Stimulated activated naive CD8-positive, alpha-beta T cell treated with anti-CD3 and anti-CD28 coated beads, Interleukin-15, amount 100 ng/mL, for 72 hours (primary cell): Measurements from ENCODE around the gene IGF2R.
"Not testable (repeated sequence)": the region's sequence is repeated elsewhere in the genome, so short reads cannot be mapped to it uniquely, and the experiment has no call there.

Source experiments
- ATAC-seq: fragments of 150-1000 bp; cut with Tn5 transposase; 2 replicates; pipeline ENCODE4 v1.10.0; 2021; ENCODE audit warnings: mild to moderate bottlenecking, moderate library complexity
- DNase-seq, 2 donors: peaks; one replicate each; pipeline ENCODE4 v3.0.0; 2021 to 2022
- H3K27ac Mint-ChIP-seq, 2 donors: one replicate each; pipeline ENCODE4 v1.8.0; 2022; ENCODE audit warnings: mild to moderate bottlenecking in 2 of 2, mixed read lengths in 2 of 2, moderate library complexity in 2 of 2
- H3K27me3 Mint-ChIP-seq: one replicate; pipeline ENCODE4 v1.8.0; 2022; ENCODE audit warnings: mixed read lengths
- H3K4me1 Mint-ChIP-seq: one replicate; pipeline ENCODE4 v1.8.0; 2022; ENCODE audit warnings: mild to moderate bottlenecking, mixed read lengths
- H3K4me3 Mint-ChIP-seq, 2 donors: one replicate each; pipeline ENCODE4 v1.8.0; 2022; ENCODE audit warnings: mild to moderate bottlenecking in 2 of 2, mixed read lengths in 2 of 2, moderate library complexity in 1 of 2
- H3K9me3 Mint-ChIP-seq, 2 donors: one replicate each; pipeline ENCODE4 v1.8.0; 2022; ENCODE audit warnings: mixed read lengths in 2 of 2

The IGF2R gene

DNA sequence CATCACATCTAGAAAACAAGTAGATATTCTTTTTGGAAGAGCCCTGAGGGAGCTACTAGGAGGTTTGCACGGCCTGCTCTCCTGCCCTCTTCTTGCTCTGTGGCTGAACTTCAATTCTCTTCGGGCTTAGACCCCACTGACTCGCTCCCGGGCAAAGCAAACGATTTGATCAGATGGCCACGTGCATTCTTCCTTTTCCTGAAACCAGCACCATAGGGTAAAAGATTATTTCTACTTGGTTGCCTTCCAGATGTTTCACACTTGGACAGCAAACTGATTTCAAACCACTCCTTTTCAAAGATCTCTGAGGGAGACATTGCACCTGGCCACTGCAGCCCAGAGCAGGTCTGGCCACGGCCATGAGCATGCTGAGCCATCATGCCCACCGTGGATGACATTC is 152.7 kb downstream of the IGF2R start, which contains the start of gene SLC22A1:
TSS of gene SLC22A1 (plus strand) at position 258 of the 400 bp plus-strand sequence. CDS start at position 379, 121 bp downstream.
- Mint-ChIP-seq H3K27ac (peak within 1 kb of the TSS in 1 of 2 donors; percentile 63), H3K27me3 (no peaks in the 10 kb centered on the region), H3K4me1 (peaks cover 5% of the 10 kb centered on the region), H3K9me3 (peaks cover 0 to 7% of the 10 kb centered on the region in 2 donors), H3K4me3 (no peak within 1 kb of the TSS)
- no peak for ATAC-seq
- DNase-seq, result no peak

DNA sequence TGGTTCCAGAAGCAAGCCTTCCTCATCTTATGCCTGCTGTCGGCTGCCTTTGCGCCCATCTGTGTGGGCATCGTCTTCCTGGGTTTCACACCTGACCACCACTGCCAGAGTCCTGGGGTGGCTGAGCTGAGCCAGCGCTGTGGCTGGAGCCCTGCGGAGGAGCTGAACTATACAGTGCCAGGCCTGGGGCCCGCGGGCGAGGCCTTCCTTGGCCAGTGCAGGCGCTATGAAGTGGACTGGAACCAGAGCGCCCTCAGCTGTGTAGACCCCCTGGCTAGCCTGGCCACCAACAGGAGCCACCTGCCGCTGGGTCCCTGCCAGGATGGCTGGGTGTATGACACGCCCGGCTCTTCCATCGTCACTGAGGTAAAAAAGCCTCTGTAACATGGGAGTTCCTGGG is 153.1 kb downstream of the IGF2R start:
- H3K4me1 Mint-ChIP-seq, result peaks cover 5% of the 10 kb centered on the region
- H3K9me3 Mint-ChIP-seq, result peaks cover 0 to 7% of the 10 kb centered on the region in 2 donors
- H3K27ac Mint-ChIP-seq, result peak overlapping the region in 1 of 2 donors; percentile 63
- H3K27me3 Mint-ChIP-seq, result no peaks in the 10 kb centered on the region
- DNase-seq (no peak), ATAC-seq (no peak)
- H3K4me3 Mint-ChIP-seq, result no peak overlapping the region

DNA sequence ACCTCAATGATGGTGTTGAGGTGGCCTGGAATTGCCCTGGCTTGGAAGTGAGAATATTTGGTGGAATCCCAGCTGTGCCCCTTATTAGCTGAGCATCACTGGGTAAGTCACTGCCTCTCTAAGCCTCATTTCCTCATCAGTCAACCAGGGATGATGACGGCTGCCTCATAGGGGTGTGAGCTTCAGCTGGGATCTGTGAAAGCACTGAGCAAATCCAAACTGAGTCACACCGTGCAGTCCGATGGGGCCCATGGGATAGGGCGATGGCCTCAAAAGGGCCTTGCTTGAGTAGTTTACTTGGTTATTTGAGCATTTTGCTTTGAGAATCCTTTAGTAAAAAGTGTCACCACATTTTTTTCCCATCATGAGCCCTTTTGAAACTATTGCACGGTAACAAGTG is 153.9 kb downstream of the IGF2R start:
- DNase-seq (no peak), ATAC-seq (no peak)
- Mint-ChIP-seq H3K4me3 (no peak overlapping the region), H3K27ac (no peak overlapping the region), H3K27me3 (no peaks in the 10 kb centered on the region), H3K9me3 (peaks cover 0 to 3% of the 10 kb centered on the region in 2 donors), H3K4me1 (peaks cover 5% of the 10 kb centered on the region)

DNA sequence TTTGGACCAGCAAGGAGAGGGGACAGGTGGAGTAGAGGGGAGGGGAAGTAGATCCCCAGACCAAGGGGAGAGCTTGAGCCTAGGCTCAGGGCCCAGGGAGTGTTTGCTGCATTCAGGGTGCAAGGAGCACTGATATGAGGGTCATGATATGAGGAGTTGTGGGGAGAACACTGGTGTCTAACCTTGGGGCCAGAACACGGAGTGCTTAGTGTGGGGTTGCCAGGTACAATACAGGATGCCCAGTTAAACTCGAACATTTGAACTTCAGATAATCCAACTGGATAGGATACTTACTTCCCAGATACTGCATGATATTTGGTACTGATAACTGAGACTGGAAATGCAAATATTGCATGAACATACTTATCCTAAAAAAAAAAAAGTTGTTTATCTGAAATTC is 155.1 kb downstream of the IGF2R start:
- no peak overlapping the region for H3K4me3 Mint-ChIP-seq
- ATAC-seq (peak; percentile 9), DNase-seq (no peak)
- H3K9me3 Mint-ChIP-seq, result no peaks in the 10 kb centered on the region
- H3K4me1 Mint-ChIP-seq, result peaks cover 5% of the 10 kb centered on the region
- no peaks in the 10 kb centered on the region for H3K27me3 Mint-ChIP-seq
- H3K27ac Mint-ChIP-seq, result peak overlapping the region in 1 of 2 donors; percentile 2

DNA sequence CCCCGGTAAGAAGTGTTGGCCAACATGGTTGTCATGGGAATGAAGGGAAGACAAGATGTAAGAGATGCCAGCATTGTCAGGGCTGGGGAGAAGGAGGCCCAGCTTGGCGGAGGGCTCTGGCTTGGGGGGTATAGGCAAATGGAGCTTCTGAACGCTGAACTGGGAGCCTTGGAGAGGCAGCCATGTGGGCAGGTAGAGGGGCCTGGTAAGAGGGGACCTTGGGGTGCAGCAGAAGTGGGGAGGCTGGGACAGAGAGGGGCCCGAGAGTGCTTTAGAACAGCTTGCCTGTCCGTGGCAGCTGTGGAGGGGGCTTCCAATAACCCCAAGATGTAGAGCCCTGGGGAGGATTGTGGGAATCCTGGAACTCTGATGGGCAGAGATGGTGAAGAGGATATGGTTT is 155.7 kb downstream of the IGF2R start:
- H3K27ac Mint-ChIP-seq, result no peak overlapping the region
- no peak overlapping the region for H3K4me3 Mint-ChIP-seq
- DNase-seq (no peak), ATAC-seq (no peak)
- H3K27me3 Mint-ChIP-seq, result no peaks in the 10 kb centered on the region
- no peaks in the 10 kb centered on the region for H3K9me3 Mint-ChIP-seq
- H3K4me1 Mint-ChIP-seq, result peaks cover 5% of the 10 kb centered on the region

DNA sequence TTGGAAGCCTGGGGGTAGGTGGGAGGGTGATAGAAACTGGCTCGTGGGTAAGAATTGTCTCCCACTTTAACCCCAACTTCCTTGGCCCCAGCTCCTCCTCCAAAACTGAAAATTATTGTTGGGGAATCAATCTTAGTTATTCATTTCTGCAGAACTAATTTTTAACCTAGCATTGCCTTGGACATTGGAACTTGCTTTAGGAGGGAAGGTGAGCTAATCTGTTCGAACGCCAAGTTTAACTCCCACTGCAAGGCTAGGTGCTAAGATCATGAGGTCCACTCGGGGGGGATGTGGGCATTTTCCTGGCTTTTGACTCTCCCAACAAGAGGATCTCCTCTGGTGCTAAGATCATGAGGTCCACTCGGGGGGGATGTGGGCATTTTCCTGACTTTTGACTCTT is 156.2 kb downstream of the IGF2R start:
- H3K27me3 Mint-ChIP-seq, ATAC-seq, H3K9me3 Mint-ChIP-seq, DNase-seq, H3K4me1 Mint-ChIP-seq, H3K4me3 Mint-ChIP-seq, H3K27ac Mint-ChIP-seq: not testable (repeated sequence)

DNA sequence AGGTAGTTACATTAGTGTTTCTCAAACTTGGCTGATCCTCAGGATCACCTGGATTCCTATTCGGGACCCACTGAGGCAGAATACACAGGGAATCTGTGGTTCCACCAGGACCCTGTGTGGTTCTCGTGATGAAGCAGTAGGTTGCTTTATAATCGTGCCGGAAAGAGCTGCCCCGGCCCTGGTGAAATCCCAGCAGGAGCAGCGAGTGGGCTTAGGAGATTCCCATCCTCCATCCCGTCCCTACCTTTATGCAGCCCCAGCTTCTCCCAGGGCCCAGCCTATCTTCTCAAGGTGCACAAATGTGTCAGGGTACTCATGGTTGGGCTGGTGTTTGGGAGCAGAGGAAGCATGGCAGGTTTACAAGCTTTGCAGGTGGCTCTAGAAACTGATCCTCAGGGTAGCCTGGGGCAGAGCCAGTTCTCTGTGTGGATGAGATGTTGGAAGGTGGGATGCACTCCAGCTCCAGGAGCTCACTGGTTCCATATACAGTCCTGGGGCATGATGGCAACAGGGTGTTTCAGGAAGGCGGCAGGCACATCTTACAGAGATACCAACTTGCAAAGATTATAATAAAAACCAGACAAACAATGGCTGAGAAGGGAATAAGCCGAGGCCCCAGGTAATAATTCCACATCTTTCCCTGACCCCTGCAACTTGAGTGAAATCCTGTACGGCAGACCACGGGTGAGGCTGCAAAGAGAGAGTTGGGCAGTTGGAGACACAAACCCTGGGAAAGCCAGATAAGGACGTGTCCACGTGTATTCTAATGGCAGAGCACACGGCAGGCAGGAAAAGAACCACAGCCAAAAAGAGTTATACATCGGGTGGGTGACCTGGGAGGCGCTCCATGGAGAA is 158.6 kb downstream of the IGF2R start:
- no peak overlapping the region for H3K4me3 Mint-ChIP-seq
- no peak for DNase-seq
- no peaks in the 10 kb centered on the region for H3K9me3 Mint-ChIP-seq
- H3K27me3 Mint-ChIP-seq, result no peaks in the 10 kb centered on the region
- peaks cover 5% of the 10 kb centered on the region for H3K4me1 Mint-ChIP-seq
- ATAC-seq, result no peak
- peak overlapping the region; percentile 13 to 25 for H3K27ac Mint-ChIP-seq

DNA sequence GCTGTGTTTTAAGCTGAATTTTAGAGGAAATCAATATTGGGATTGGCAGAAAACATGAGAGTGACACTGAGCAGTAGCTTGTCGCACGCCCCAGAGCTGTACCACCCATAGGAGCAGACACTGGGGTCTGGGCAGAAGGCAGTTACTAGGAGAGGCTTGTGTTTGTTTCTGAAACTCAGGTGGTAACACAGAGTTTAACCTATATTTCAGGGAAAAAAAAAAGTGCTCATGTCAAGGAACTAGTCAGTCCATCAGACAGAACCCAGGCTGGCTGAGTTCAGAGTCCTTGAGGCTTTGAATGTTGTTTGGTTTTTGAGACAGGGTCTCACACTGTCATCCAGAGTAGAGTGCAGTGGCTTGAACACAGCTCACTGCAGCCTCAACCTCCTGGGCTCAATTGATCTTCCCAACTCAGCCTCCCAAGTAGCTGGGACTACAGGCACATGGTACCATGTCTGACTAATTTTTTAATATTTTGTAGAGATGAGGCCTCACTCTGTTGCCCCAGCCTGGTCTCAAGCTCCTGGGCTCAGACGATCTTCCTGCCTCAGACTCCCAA is 159.3 kb downstream of the IGF2R start:
- ATAC-seq (no peak), DNase-seq (no peak)
- no peaks in the 10 kb centered on the region for H3K9me3 Mint-ChIP-seq
- no peak overlapping the region for H3K27ac Mint-ChIP-seq
- no peak overlapping the region for H3K4me3 Mint-ChIP-seq
- peaks cover 5% of the 10 kb centered on the region for H3K4me1 Mint-ChIP-seq
- no peaks in the 10 kb centered on the region for H3K27me3 Mint-ChIP-seq

DNA sequence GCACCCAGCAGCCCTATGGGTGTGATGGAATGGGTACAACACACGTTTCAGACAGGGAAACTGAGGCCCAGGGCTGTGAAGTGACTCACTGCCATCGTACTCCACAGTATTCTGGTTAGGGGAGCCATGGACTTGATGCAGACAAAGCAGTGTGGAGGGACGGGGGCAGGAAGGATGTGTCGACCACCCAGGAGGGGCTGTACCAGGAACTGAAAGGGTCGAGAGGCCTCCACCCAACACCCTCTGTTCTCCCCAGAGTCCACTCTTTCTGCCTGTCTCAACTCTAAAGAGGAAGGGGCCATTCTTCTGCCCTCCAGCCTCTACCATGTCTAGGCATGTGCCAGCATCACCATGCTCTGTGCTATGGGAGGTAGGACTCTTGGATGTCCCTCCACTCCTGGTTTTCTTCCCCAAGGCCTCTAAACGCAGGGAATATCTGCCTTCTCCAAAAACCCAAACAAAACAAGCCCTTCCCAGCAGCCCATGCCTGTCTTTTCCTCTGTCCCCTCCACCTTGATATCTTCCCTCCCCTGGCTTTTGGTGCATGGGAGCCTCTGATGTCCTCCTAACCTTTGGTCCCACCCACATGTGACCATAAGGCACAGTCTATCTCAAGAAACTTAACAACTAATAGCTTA is 160.1 kb downstream of the IGF2R start:
- no peak overlapping the region for H3K4me3 Mint-ChIP-seq
- H3K27me3 Mint-ChIP-seq, result no peaks in the 10 kb centered on the region
- H3K27ac Mint-ChIP-seq, result no peak overlapping the region
- ATAC-seq (no peak), DNase-seq (no peak)
- peaks cover 5% of the 10 kb centered on the region for H3K4me1 Mint-ChIP-seq
- H3K9me3 Mint-ChIP-seq, result no peaks in the 10 kb centered on the region

DNA sequence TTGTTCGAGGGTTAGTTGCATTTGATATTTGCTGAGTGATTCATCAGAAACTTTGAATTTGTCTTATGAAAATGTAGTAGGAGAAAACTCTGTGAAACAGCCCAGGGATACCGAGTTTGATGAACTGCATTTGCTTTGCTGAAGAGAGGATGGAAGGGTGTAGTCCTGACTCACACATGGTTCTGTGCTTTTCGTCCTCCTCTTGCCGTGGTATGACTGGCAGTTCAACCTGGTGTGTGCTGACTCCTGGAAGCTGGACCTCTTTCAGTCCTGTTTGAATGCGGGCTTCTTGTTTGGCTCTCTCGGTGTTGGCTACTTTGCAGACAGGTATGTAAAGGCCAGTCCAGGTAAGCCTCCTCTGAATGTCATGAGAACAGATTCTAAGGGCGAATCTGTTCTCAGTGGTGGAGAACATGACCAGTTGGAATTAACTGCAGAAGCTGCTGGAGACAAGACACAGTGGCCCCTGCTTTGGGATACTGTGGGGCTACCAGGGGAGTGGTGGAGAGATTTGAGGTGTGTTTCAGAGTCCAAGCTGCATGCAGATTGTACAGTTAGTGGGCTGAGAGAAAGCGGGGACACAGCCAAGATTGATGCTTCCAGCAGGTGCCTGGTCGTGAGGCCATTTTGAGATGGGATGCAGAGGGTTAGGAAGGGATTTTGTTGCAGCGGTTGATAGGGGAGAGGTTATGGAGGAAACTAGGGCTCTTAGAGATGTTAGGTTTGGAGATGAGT is 161.2 kb downstream of the IGF2R start:
- DNase-seq, result no peak
- H3K4me1 Mint-ChIP-seq, result no peaks in the 10 kb centered on the region
- no peaks in the 10 kb centered on the region for H3K9me3 Mint-ChIP-seq
- no peaks in the 10 kb centered on the region for H3K27me3 Mint-ChIP-seq
- H3K4me3 Mint-ChIP-seq, result no peak overlapping the region
- peak overlapping the region; percentile 22 to 84 for H3K27ac Mint-ChIP-seq
- ATAC-seq, result no peak

DNA sequence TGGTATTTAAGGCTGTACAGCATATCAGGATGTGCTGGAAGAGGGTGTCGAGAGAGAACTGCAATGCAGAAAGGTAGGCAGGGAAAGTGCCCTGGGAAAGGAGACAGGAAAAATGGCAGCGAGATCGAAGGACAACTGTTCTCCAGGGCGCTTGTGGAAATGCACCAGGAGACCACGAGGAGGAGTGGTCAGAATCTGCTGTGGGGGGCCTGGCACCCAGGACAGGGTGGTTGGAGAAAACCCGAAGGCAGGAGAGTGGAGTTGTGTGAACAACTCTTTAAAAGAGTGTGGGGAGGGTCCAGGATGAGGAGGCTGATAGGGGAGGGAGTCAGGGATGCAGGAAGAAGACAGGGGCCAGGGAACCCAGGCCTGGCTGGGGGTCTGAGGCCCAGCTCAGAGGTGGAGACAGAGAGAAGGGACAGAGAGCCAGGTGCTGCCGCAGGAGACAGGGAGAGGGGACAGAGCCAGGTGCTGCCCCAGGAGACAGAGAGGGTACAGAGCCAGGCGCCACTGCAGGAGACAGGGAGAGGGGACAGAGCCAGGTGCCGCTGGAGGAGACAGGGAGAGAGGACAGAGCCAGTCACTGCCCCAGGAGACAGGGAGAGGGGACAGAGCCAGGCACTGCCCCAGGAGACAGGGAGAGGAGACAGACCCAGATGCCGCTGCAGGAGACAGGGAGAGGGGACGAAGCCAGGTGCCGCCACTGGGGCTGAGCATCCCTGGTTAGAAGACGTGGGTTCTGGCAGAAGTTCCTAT is 162.0 kb downstream of the IGF2R start:
- Mint-ChIP-seq H3K9me3 (no peaks in the 10 kb centered on the region), H3K4me3 (no peak overlapping the region), H3K27me3 (peaks cover under 1% of the 10 kb centered on the region), H3K4me1 (no peaks in the 10 kb centered on the region), H3K27ac (peak overlapping the region in 1 of 2 donors; percentile 54)
- DNase-seq (no peak), ATAC-seq (peak; percentile 11)

DNA sequence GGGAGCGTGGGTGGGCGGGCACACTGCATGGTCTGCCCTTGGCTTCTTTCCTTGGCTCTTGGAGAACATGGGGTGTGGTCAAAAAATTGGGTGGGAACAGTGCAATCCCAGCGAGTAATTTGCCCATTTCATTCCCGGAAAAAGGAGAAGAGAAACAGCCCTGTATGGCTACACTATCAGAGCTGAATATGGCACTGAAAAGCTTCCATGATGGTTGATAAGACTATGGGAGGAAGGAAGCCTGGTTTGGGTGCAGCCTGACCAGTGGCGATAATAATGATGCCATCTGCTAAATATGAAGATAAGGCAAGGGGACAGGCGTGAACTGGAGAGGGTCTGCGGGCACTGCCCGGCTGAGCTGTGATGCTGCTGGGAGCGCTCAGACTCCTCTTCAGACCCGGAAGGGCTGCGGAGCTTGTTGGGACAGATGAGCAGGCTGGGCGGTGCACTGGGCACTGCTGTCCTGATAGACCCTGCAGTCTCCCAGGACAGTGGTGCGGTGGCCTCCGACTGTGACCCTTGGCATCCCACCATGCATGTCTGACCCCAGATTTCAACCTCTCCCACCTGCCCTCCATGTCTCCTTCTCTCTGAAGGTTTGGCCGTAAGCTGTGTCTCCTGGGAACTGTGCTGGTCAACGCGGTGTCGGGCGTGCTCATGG is 162.9 kb downstream of the IGF2R start:
- Mint-ChIP-seq H3K27me3 (peaks cover 7% of the 10 kb centered on the region), H3K4me1 (no peaks in the 10 kb centered on the region), H3K4me3 (no peak overlapping the region), H3K9me3 (no peaks in the 10 kb centered on the region), H3K27ac (peak overlapping the region in 1 of 2 donors; percentile 55)
- DNase-seq (no peak), ATAC-seq (no peak)

DNA sequence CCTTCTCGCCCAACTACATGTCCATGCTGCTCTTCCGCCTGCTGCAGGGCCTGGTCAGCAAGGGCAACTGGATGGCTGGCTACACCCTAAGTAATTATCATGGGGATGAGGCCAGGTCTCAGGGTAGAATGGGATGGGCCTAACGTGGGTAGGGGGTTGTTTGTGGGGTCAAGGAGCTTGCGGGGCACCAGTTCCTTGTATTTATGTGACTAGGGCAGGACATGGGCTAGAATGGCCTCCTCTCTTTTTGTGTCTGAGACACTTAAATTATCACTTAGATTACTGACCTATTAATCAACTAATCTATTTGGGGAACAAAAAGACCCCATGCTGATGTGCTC is 163.4 kb downstream of the IGF2R start:
- DNase-seq (no peak), ATAC-seq (no peak)
- Mint-ChIP-seq H3K27me3 (peaks cover 8% of the 10 kb centered on the region), H3K27ac (no peak overlapping the region), H3K4me3 (no peak overlapping the region), H3K9me3 (no peaks in the 10 kb centered on the region), H3K4me1 (no peaks in the 10 kb centered on the region)

DNA sequence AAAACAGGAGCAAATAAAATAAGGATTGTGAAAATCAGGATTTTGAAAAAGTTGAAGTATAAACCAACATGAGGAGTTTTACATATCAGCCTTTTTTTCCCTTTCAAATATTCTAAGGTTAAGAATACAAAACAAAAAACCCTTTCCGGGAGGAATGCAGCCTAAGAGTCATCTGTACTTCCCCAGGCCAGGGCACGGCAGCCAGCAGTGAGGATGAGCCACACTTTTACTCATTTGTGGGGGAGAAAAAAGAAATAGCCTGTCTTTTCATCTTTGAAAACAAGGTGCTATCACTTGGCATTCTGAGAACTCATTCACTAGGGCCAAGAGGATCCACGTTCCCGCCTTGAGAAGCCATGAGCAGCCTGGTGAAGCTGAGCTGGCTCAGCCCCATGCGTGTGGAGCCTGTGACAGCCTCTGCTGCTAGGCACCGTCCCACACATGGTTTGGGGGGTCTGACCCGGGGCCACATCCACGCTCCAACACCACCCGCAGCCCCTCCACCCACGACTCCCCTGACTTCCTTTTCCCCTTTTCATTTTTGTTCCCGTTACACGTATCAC is 164.0 kb downstream of the IGF2R start:
- Mint-ChIP-seq H3K4me1 (no peaks in the 10 kb centered on the region), H3K27me3 (peaks cover 14% of the 10 kb centered on the region), H3K9me3 (no peaks in the 10 kb centered on the region), H3K4me3 (no peak overlapping the region), H3K27ac (no peak overlapping the region)
- ATAC-seq (no peak), DNase-seq (no peak)
